GM23248 (cell line): ENCODE measurements around the gene LAMA5.

ENCODE experiments used
- EZH2 ChIP-seq: fragments of 200-600 bp; sonication (generic); IDR thresholded peaks from 2 replicates; pipeline ENCODE4 v1.6.1; 2018; ENCODE audit warnings: antibody characterized with exemption, mild to moderate bottlenecking; ENCODE audit not compliant: insufficient read depth, poor library complexity, severe bottlenecking
- EZH2phosphoT487 ChIP-seq: fragments of 200-600 bp; sonication (generic); IDR thresholded peaks from 2 replicates; pipeline ENCODE4 v1.6.1; 2018; ENCODE audit warnings: antibody characterized with exemption, moderate library complexity, mild to moderate bottlenecking, low read depth; ENCODE audit not compliant: insufficient read depth

- TF ChIP-seq EZH2: no peak
- TF ChIP-seq EZH2phosphoT487: no peak
Measured at GRCh38 chr20:62398120-62398821, 31.2 kb upstream of the LAMA5 start.
